HG02852 (cell line): ENCODE measurements around the gene FAAP24.
"Not testable (repeated sequence)": the region's sequence is repeated elsewhere in the genome, so short reads cannot be mapped to it uniquely, and the experiment has no call there.

Source experiments
- ATAC-seq: cut with Tn5 transposase; IDR thresholded peaks from one replicate; pipeline ENCODE4 v1.9.1; 2021; ENCODE audit warnings: mild to moderate bottlenecking, moderate library complexity; ENCODE audit not compliant: unreplicated experiment

Gene FAAP24

GRCh38 chr19:32971715-32972540 is at the start of gene FAAP24, which contains the start of gene CEP89:
FAAP24 (plus strand) TSS chr19:32972242; CDS start chr19:32973197, 955 bp downstream.
CEP89 (minus strand) TSS chr19:32971958; CDS start chr19:32971874, 84 bp downstream.
- ATAC-seq: peak; percentile 98

GRCh38 chr19:32924200-32924599 is 47.8 kb upstream of the FAAP24 start:
- no peak for ATAC-seq

GRCh38 chr19:32928806-32929205 is 43.2 kb upstream of the FAAP24 start:
- ATAC-seq: no peak

- no peak for ATAC-seq
Measured at GRCh38 chr19:32930567-32930966, 41.5 kb upstream of the FAAP24 start.

GRCh38 chr19:32933571-32933970 is 38.5 kb upstream of the FAAP24 start:
- ATAC-seq: no peak

- no peak for ATAC-seq
Measured at GRCh38 chr19:32935629-32936028, 36.4 kb upstream of the FAAP24 start.

GRCh38 chr19:32936065-32936464 is 36.0 kb upstream of the FAAP24 start:
- no peak for ATAC-seq

GRCh38 chr19:32941273-32941672 is 30.8 kb upstream of the FAAP24 start:
- ATAC-seq: not testable (repeated sequence)

GRCh38 chr19:32945260-32945659 is 26.8 kb upstream of the FAAP24 start:
- no peak for ATAC-seq

GRCh38 chr19:32966750-32967149 is 5.3 kb upstream of the FAAP24 start:
- ATAC-seq: no peak

- no peak for ATAC-seq
Measured at GRCh38 chr19:32969549-32969948, 2.5 kb upstream of the FAAP24 start.

GRCh38 chr19:32971012-32971595 is 938 bp upstream of the FAAP24 start:
- ATAC-seq: no peak

- no peak for ATAC-seq
Measured at GRCh38 chr19:32976223-32976805, 4.3 kb downstream of the FAAP24 start.

- ATAC-seq: no peak
Measured at GRCh38 chr19:32977280-32977679, 5.2 kb downstream of the FAAP24 start.

GRCh38 chr19:32977813-32978212 is 5.8 kb downstream of the FAAP24 start:
- not testable (repeated sequence) for ATAC-seq

- not testable (repeated sequence) for ATAC-seq
Measured at GRCh38 chr19:32979807-32980206, 7.8 kb downstream of the FAAP24 start.

GRCh38 chr19:32982488-32982887 is 10.4 kb downstream of the FAAP24 start:
- not testable (repeated sequence) for ATAC-seq

- not testable (repeated sequence) for ATAC-seq
Measured at GRCh38 chr19:32988254-32988653, 16.2 kb downstream of the FAAP24 start.

GRCh38 chr19:32988724-32989123 is 16.7 kb downstream of the FAAP24 start:
- ATAC-seq: no peak

GRCh38 chr19:32995966-32996365 is 23.9 kb downstream of the FAAP24 start:
- ATAC-seq: not testable (repeated sequence)

GRCh38 chr19:32997061-32997464 is 25.0 kb downstream of the FAAP24 start:
- not testable (repeated sequence) for ATAC-seq
